ENCODE data around the gene ADAMTS2.

ADAMTS2 gene

GRCh38 chr5:179339996-179340395, 5.3 kb downstream of the ADAMTS2 start:
- Histone ChIP-seq H3K9me3 (ENCODE audit: control insufficient read depth in 1 of 2, low read length in 2 of 2) (no peaks in the 10 kb centered on the region), H3K27me3 (ENCODE audit: low read depth, low read length) (no peaks in the 10 kb centered on the region), H3K27ac (ENCODE audit: low read length) (no peak overlapping the region), H3K4me3 (ENCODE audit: low read depth in 1 of 2, low read length in 2 of 2) (no peak overlapping the region), H3K36me3 (ENCODE audit: control insufficient read depth in 1 of 2, insufficient read depth in 2 of 2, low read length in 2 of 2) (no peaks in the 10 kb centered on the region), H3K4me1 (ENCODE audit: control insufficient read depth in 1 of 2, insufficient read depth in 2 of 2, low read length in 2 of 2) (peaks cover 0 to 24% of the 10 kb centered on the region in 2 donors)

- Histone ChIP-seq H3K9me3 (ENCODE audit: control insufficient read depth in 1 of 2, low read length in 2 of 2) (no peaks in the 10 kb centered on the region), H3K4me3 (ENCODE audit: low read depth in 1 of 2, low read length in 2 of 2) (no peak overlapping the region), H3K4me1 (ENCODE audit: control insufficient read depth in 1 of 2, insufficient read depth in 2 of 2, low read length in 2 of 2) (peaks cover 0 to 19% of the 10 kb centered on the region in 2 donors)
Observed at GRCh38 chr5:179339081-179339480, 6.2 kb downstream of the ADAMTS2 start.

GRCh38 chr5:179337796-179338676, 7.2 kb downstream of the ADAMTS2 start:
- Histone ChIP-seq H3K27me3 (ENCODE audit: low read depth, low read length) (no peaks in the 10 kb centered on the region), H3K27ac (ENCODE audit: low read length) (no peak overlapping the region), H3K4me3 (ENCODE audit: low read depth in 1 of 2, low read length in 2 of 2) (no peak overlapping the region), H3K36me3 (ENCODE audit: control insufficient read depth in 1 of 2, insufficient read depth in 2 of 2, low read length in 2 of 2) (no peaks in the 10 kb centered on the region), H3K4me1 (ENCODE audit: control insufficient read depth in 1 of 2, insufficient read depth in 2 of 2, low read length in 2 of 2) (peaks cover 0 to 8% of the 10 kb centered on the region in 2 donors), H3K9me3 (ENCODE audit: control insufficient read depth in 1 of 2, low read length in 2 of 2) (no peaks in the 10 kb centered on the region)

More at GRCh38 chr5:179339081-179339480, 6.2 kb downstream of the ADAMTS2 start:
- Histone ChIP-seq H3K27ac (ENCODE audit: low read length) (no peak overlapping the region), H3K36me3 (ENCODE audit: control insufficient read depth in 1 of 2, insufficient read depth in 2 of 2, low read length in 2 of 2) (no peaks in the 10 kb centered on the region), H3K27me3 (ENCODE audit: low read depth, low read length) (no peaks in the 10 kb centered on the region)

- H3K27me3 ChIP-seq (ENCODE audit: low read depth, low read length): no peaks in the 10 kb centered on the region
Observed at GRCh38 chr5:179336871-179337795, 8.1 kb downstream of the ADAMTS2 start.

GRCh38 chr5:179336126-179336870, 9.0 kb downstream of the ADAMTS2 start:
- Histone ChIP-seq H3K9me3 (ENCODE audit: control insufficient read depth in 1 of 2, low read length in 2 of 2) (no peaks in the 10 kb centered on the region), H3K27ac (ENCODE audit: low read length) (no peak overlapping the region), H3K4me3 (ENCODE audit: low read depth in 1 of 2, low read length in 2 of 2) (no peak overlapping the region), H3K4me1 (ENCODE audit: control insufficient read depth in 1 of 2, insufficient read depth in 2 of 2, low read length in 2 of 2) (no peaks in the 10 kb centered on the region), H3K36me3 (ENCODE audit: control insufficient read depth in 1 of 2, insufficient read depth in 2 of 2, low read length in 2 of 2) (no peaks in the 10 kb centered on the region), H3K27me3 (ENCODE audit: low read depth, low read length) (no peaks in the 10 kb centered on the region)

More at GRCh38 chr5:179336871-179337795, 8.1 kb downstream of the ADAMTS2 start:
- Histone ChIP-seq H3K9me3 (ENCODE audit: control insufficient read depth in 1 of 2, low read length in 2 of 2) (no peaks in the 10 kb centered on the region), H3K4me1 (ENCODE audit: control insufficient read depth in 1 of 2, insufficient read depth in 2 of 2, low read length in 2 of 2) (no peaks in the 10 kb centered on the region), H3K4me3 (ENCODE audit: low read depth in 1 of 2, low read length in 2 of 2) (no peak overlapping the region), H3K27ac (ENCODE audit: low read length) (no peak overlapping the region), H3K36me3 (ENCODE audit: control insufficient read depth in 1 of 2, insufficient read depth in 2 of 2, low read length in 2 of 2) (no peaks in the 10 kb centered on the region)

GRCh38 chr5:179333796-179334761, 11.2 kb downstream of the ADAMTS2 start:
- no peaks in the 10 kb centered on the region for H3K36me3 ChIP-seq (ENCODE audit: control insufficient read depth in 1 of 2, insufficient read depth in 2 of 2, low read length in 2 of 2)
- no peak overlapping the region for H3K27ac ChIP-seq (ENCODE audit: low read length)
- no peak overlapping the region for H3K4me3 ChIP-seq (ENCODE audit: low read depth in 1 of 2, low read length in 2 of 2)
- no peaks in the 10 kb centered on the region for H3K27me3 ChIP-seq (ENCODE audit: low read depth, low read length)
- H3K9me3 ChIP-seq (ENCODE audit: control insufficient read depth in 1 of 2, low read length in 2 of 2): no peaks in the 10 kb centered on the region
- H3K4me1 ChIP-seq (ENCODE audit: control insufficient read depth in 1 of 2, insufficient read depth in 2 of 2, low read length in 2 of 2): no peaks in the 10 kb centered on the region

GRCh38 chr5:179332741-179333290, 12.4 kb downstream of the ADAMTS2 start:
- Histone ChIP-seq H3K4me3 (ENCODE audit: low read depth in 1 of 2, low read length in 2 of 2) (no peak overlapping the region), H3K9me3 (ENCODE audit: control insufficient read depth in 1 of 2, low read length in 2 of 2) (no peaks in the 10 kb centered on the region), H3K27me3 (ENCODE audit: low read depth, low read length) (no peaks in the 10 kb centered on the region), H3K27ac (ENCODE audit: low read length) (no peak overlapping the region), H3K36me3 (ENCODE audit: control insufficient read depth in 1 of 2, insufficient read depth in 2 of 2, low read length in 2 of 2) (no peaks in the 10 kb centered on the region), H3K4me1 (ENCODE audit: control insufficient read depth in 1 of 2, insufficient read depth in 2 of 2, low read length in 2 of 2) (no peaks in the 10 kb centered on the region)

- Histone ChIP-seq H3K27ac (ENCODE audit: low read length) (no peak overlapping the region), H3K4me1 (ENCODE audit: control insufficient read depth in 1 of 2, insufficient read depth in 2 of 2, low read length in 2 of 2) (no peaks in the 10 kb centered on the region), H3K27me3 (ENCODE audit: low read depth, low read length) (no peaks in the 10 kb centered on the region), H3K4me3 (ENCODE audit: low read depth in 1 of 2, low read length in 2 of 2) (no peak overlapping the region), H3K9me3 (ENCODE audit: control insufficient read depth in 1 of 2, low read length in 2 of 2) (no peaks in the 10 kb centered on the region), H3K36me3 (ENCODE audit: control insufficient read depth in 1 of 2, insufficient read depth in 2 of 2, low read length in 2 of 2) (no peaks in the 10 kb centered on the region)
Observed at GRCh38 chr5:179331591-179332375, 13.5 kb downstream of the ADAMTS2 start.

- Histone ChIP-seq H3K9me3 (ENCODE audit: control insufficient read depth in 1 of 2, low read length in 2 of 2) (no peaks in the 10 kb centered on the region), H3K4me1 (ENCODE audit: control insufficient read depth in 1 of 2, insufficient read depth in 2 of 2, low read length in 2 of 2) (no peaks in the 10 kb centered on the region), H3K27me3 (ENCODE audit: low read depth, low read length) (no peaks in the 10 kb centered on the region), H3K36me3 (ENCODE audit: control insufficient read depth in 1 of 2, insufficient read depth in 2 of 2, low read length in 2 of 2) (no peaks in the 10 kb centered on the region), H3K4me3 (ENCODE audit: low read depth in 1 of 2, low read length in 2 of 2) (no peak overlapping the region), H3K27ac (ENCODE audit: low read length) (no peak overlapping the region)
Observed at GRCh38 chr5:179330186-179330900, 14.9 kb downstream of the ADAMTS2 start.

Data from muscle layer of duodenum (tissue), 2 donors.